Caco-2 (cell line): ENCODE results near the gene IL5. TPM values are rescaled to one million over a fixed set of nuclear protein-coding genes. Genes with fewer than 3 reads are reported as not detected.

Experiments used
- BruUV-seq: library from RNA; stranded (reverse); fragments of 400-500 nt; replicated peaks from 2 replicates; lab custom pipeline; 2021; lab: Mats Ljungman, UMichigan
- CTCF ChIA-PET: fragments of 300-600 bp; sonication (Branson Sonifier 250); formaldehyde crosslinking; loops from one replicate; lab custom pipeline; 2022; ENCODE audit warnings: antibody characterized with exemption; lab: Charles Lee
- POLR2A ChIA-PET: fragments of 300-600 bp; sonication (Branson Sonifier 250); formaldehyde crosslinking; loops from one replicate; lab custom pipeline; 2022; ENCODE audit warnings: antibody characterized with exemption; lab: Charles Lee
- DNase-seq, 2 experiments: peaks; one replicate each; pipeline versions ENCODE4 v3.0.0 to v3.0.0-alpha.2; 2020 to 2022
- H3K27me3 ChIP-seq: replicated peaks from 2 replicates; pipeline ENCODE4 v1.6.0; 2011; ENCODE audit warnings: low read length; ENCODE audit not compliant: control insufficient read depth, insufficient read depth
- H3K36me3 ChIP-seq: 2 replicates; pipeline ENCODE4 v1.5.1; 2011; ENCODE audit warnings: low read length; ENCODE audit not compliant: control insufficient read depth, insufficient read depth
- H3K4me1 ChIP-seq: fragments of 250-450 bp; sonication (Bioruptor Pico); 2 replicates; pipeline ENCODE4 v1.5.1; 2020; ENCODE audit warnings: mild to moderate bottlenecking
- H3K4me3 ChIP-seq: 2 replicates; pipeline ENCODE4 v1.5.1; 2011; ENCODE audit warnings: low read depth, mild to moderate bottlenecking, control low read depth, low read length
- H3K9me3 ChIP-seq: fragments of 250-450 bp; sonication (Bioruptor Pico); 2 replicates; pipeline ENCODE4 v1.5.1; 2020; ENCODE audit warnings: mild to moderate bottlenecking, moderate library complexity
- H3K27ac Mint-ChIP-seq: one replicate; pipeline ENCODE4 v1.8.0; 2022; ENCODE audit warnings: mixed read lengths; ENCODE audit not compliant: unreplicated experiment
- H3K27me3 Mint-ChIP-seq: one replicate; pipeline ENCODE4 v1.8.0; 2022; ENCODE audit warnings: mixed read lengths; ENCODE audit not compliant: insufficient read depth, unreplicated experiment
- H3K36me3 Mint-ChIP-seq: one replicate; pipeline ENCODE4 v1.8.0; 2022; ENCODE audit warnings: mild to moderate bottlenecking, mixed read lengths; ENCODE audit not compliant: insufficient read depth, unreplicated experiment
- H3K4me1 Mint-ChIP-seq: one replicate; pipeline ENCODE4 v1.8.0; 2022; ENCODE audit warnings: low read depth, mixed read lengths; ENCODE audit not compliant: unreplicated experiment
- H3K4me3 Mint-ChIP-seq: one replicate; pipeline ENCODE4 v1.8.0; 2022; ENCODE audit warnings: mild to moderate bottlenecking, moderate library complexity, mixed read lengths; ENCODE audit not compliant: unreplicated experiment
- H3K9me3 Mint-ChIP-seq: one replicate; pipeline ENCODE4 v1.8.0; 2022; ENCODE audit warnings: mixed read lengths; ENCODE audit not compliant: unreplicated experiment
- CTCF ChIP-seq, 2 experiments: fragments of 200-600 bp in 1 of 2; IDR thresholded peaks; 1 replicate in 1 of 2; 2 replicates in 1 of 2; pipeline versions ENCODE4 v1.5.1 to v1.8.0; 2011 to 2022; ENCODE audit warnings: antibody characterized with exemption in 1 of 2, control low read depth in 1 of 2, inconsistent platforms in 1 of 2, low read depth in 1 of 2, low read length in 1 of 2, mild to moderate bottlenecking in 1 of 2, moderate library complexity in 1 of 2; ENCODE audit not compliant: insufficient read depth in 1 of 2, severe bottlenecking in 1 of 2, unreplicated experiment in 1 of 2
- intact Hi-C: fragments of 100-400 bp; cut with micrococcal nuclease; formaldehyde crosslinking; loops from one replicate; pipeline ENCODE4 v1.10.0; 2022; ENCODE audit not compliant: unreplicated experiment
- total RNA-seq: library from RNA; stranded (reverse); gene quantifications from 2 replicates; pipeline ENCODE4 v1.2.3, GENCODE V29; 2022

The IL5 gene
- total RNA-seq, 1 experiment from 2014 or later, result not detected

- Histone ChIP-seq H3K36me3 (no peaks in the 10 kb centered on the region), H3K4me3 (no peak overlapping the region), H3K4me1 (peaks cover 52% of the 10 kb centered on the region), H3K9me3 (no peaks in the 10 kb centered on the region), H3K27me3 (no peaks in the 10 kb centered on the region)
- Mint-ChIP-seq H3K4me1 (peaks cover 29% of the 10 kb centered on the region), H3K27ac (peak overlapping the region; percentile 36), H3K9me3 (no peaks in the 10 kb centered on the region), H3K36me3 (peaks cover 8% of the 10 kb centered on the region), H3K4me3 (no peak overlapping the region), H3K27me3 (no peaks in the 10 kb centered on the region)
- no peak for TF ChIP-seq CTCF (IDR thresholded peaks at IDR 0.05; ENCODE audit: insufficient read depth in 1 of 2, low read depth in 1 of 2, low read length in 1 of 2, severe bottlenecking in 1 of 2, unreplicated experiment in 1 of 2)
- intact Hi-C loops, result loop anchor here (5.0 kb wide), 1 partner anchor 222 kb away; no protein-coding TSS in a partner anchor
- ChIA-PET POLR2A (interaction anchor here (0.7 to 1.0 kb wide), 2 partner anchors 9 to 247 kb away, joined by 3 read pairs; partner anchors contain the start of gene IRF1), CTCF (interaction anchor here (0.6 to 1.8 kb wide), 3 partner anchors 21 to 54 kb away, joined by 3 to 6 read pairs (median 5); no protein-coding TSS in a partner anchor)
- BruUV-seq, result no TSS peak
- no peak for DNase-seq
These were observed 43.7 kb downstream of the IL5 start for GRCh38 chr5:132499440-132500243.

GRCh38 chr5:132498686-132499271 is 44.5 kb downstream of the IL5 start:
- POLR2A ChIA-PET, result interaction anchor here (1.0 kb wide), 1 partner anchor 8 kb away, joined by 3 read pairs; the partner anchor contains the start of gene IRF1
- BruUV-seq, result no TSS peak
- H3K4me3 Mint-ChIP-seq, result no peak overlapping the region
- H3K4me1 ChIP-seq, result peaks cover 55% of the 10 kb centered on the region
- DNase-seq, result no peak
- intact Hi-C loops, result loop anchor here (5.0 kb wide), 1 partner anchor 221 kb away; no protein-coding TSS in a partner anchor
- TF ChIP-seq CTCF (IDR thresholded peaks at IDR 0.05; ENCODE audit: insufficient read depth in 1 of 2, low read depth in 1 of 2, low read length in 1 of 2, severe bottlenecking in 1 of 2, unreplicated experiment in 1 of 2), result no peak
- H3K27me3 ChIP-seq, result no peaks in the 10 kb centered on the region
- H3K4me1 Mint-ChIP-seq, result peaks cover 29% of the 10 kb centered on the region
- H3K27ac Mint-ChIP-seq, result no peak overlapping the region
- H3K4me3 ChIP-seq, result no peak overlapping the region
- CTCF ChIA-PET, result interaction anchor here (1.1 kb wide), 1 partner anchor 76 kb away, joined by 3 read pairs; no protein-coding TSS in a partner anchor
- no peaks in the 10 kb centered on the region for H3K9me3 ChIP-seq
- H3K9me3 Mint-ChIP-seq, result no peaks in the 10 kb centered on the region
- no peaks in the 10 kb centered on the region for H3K27me3 Mint-ChIP-seq
- H3K36me3 ChIP-seq, result no peaks in the 10 kb centered on the region
- H3K36me3 Mint-ChIP-seq, result peaks cover 8% of the 10 kb centered on the region

GRCh38 chr5:132498152-132498551 is 45.2 kb downstream of the IL5 start:
- CTCF ChIA-PET, result interaction anchor here (0.6 to 1.1 kb wide), 3 partner anchors 75 to 322 kb away, joined by 3 read pairs; no protein-coding TSS in a partner anchor
- no peak for TF ChIP-seq CTCF (IDR thresholded peaks at IDR 0.05; ENCODE audit: insufficient read depth in 1 of 2, low read depth in 1 of 2, low read length in 1 of 2, severe bottlenecking in 1 of 2, unreplicated experiment in 1 of 2)
- H3K4me3 ChIP-seq, result no peak overlapping the region
- BruUV-seq, result no TSS peak
- H3K9me3 Mint-ChIP-seq, result no peaks in the 10 kb centered on the region
- H3K4me1 ChIP-seq, result peaks cover 55% of the 10 kb centered on the region
- H3K36me3 ChIP-seq, result no peaks in the 10 kb centered on the region
- intact Hi-C loops, result loop anchor here (5.0 kb wide), 1 partner anchor 221 kb away; no protein-coding TSS in a partner anchor
- no peaks in the 10 kb centered on the region for H3K27me3 Mint-ChIP-seq
- H3K4me1 Mint-ChIP-seq, result peaks cover 29% of the 10 kb centered on the region
- peak overlapping the region; percentile 88 for H3K4me3 Mint-ChIP-seq
- POLR2A ChIA-PET, result interaction anchor here (0.6 to 2.5 kb wide), 3 partner anchors 87 to 204 kb away, joined by 3 to 20 read pairs (median 3); partner anchors contain the start of gene SLC22A4
- H3K27ac Mint-ChIP-seq, result peak overlapping the region; percentile 85
- H3K27me3 ChIP-seq, result no peaks in the 10 kb centered on the region
- H3K36me3 Mint-ChIP-seq, result peaks cover 8% of the 10 kb centered on the region
- DNase-seq, result no peak
- H3K9me3 ChIP-seq, result no peaks in the 10 kb centered on the region
